Panc1 (cell line): ENCODE measurements around the gene DRGX. TPM values are rescaled to one million over a fixed set of nuclear protein-coding genes. Genes with fewer than 3 reads are reported as not detected.
A peak's percentile ranks its signal among the peaks of the same experiment; 100 is the strongest.

Source experiments
- ATAC-seq: fragments of 200-7000 bp; cut with Tn5 transposase; 2 replicates; pipeline ENCODE4 v1.9.1; 2020; ENCODE audit warnings: mild to moderate bottlenecking, moderate library complexity
- BruUV-seq: library from RNA; stranded (reverse); fragments of 400-500 nt; replicated peaks from 2 replicates; lab custom pipeline; 2021; lab: Mats Ljungman, UMichigan
- CTCF ChIA-PET: fragments of 300-600 bp; sonication (Branson Sonifier 250); formaldehyde crosslinking; loops from one replicate; lab custom pipeline; 2022; ENCODE audit warnings: antibody characterized with exemption; lab: Charles Lee
- POLR2A ChIA-PET: fragments of 300-600 bp; sonication (Branson Sonifier 250); formaldehyde crosslinking; loops from one replicate; lab custom pipeline; 2022; ENCODE audit warnings: antibody characterized with exemption; lab: Charles Lee
- DNase-seq: peaks from one replicate; pipeline ENCODE4 v3.0.0-alpha.2; 2010; ENCODE audit warnings: low read depth, low spot score
- H3K27ac ChIP-seq: 2 replicates; pipeline ENCODE4 v1.5.1; 2011; ENCODE audit warnings: mild to moderate bottlenecking, low read length, inconsistent platforms
- H3K27me3 ChIP-seq: fragments of 200-500 bp; sonication (Bioruptor generic); 2 replicates; pipeline ENCODE4 v1.6.0; 2014; ENCODE audit warnings: low read length, inconsistent platforms; ENCODE audit not compliant: control insufficient read depth, insufficient read depth
- H3K36me3 ChIP-seq: fragments of 200-500 bp; sonication (Bioruptor generic); 2 replicates; pipeline ENCODE4 v1.5.1; 2014; ENCODE audit warnings: inconsistent platforms, mild to moderate bottlenecking, low read length, moderate library complexity; ENCODE audit not compliant: control insufficient read depth, insufficient read depth
- H3K4me1 ChIP-seq: 2 replicates; pipeline ENCODE4 v1.5.1; 2011; ENCODE audit warnings: inconsistent platforms, mild to moderate bottlenecking, low read length, moderate library complexity; ENCODE audit not compliant: control insufficient read depth, insufficient read depth
- H3K4me3 ChIP-seq, 2 experiments: 2 replicates each; pipeline ENCODE4 v1.5.1; 2011 to 2012; ENCODE audit warnings: low read depth in 2 of 2, low read length in 2 of 2, mild to moderate bottlenecking in 2 of 2, inconsistent platforms in 1 of 2, moderate library complexity in 1 of 2
- H3K9me3 ChIP-seq: fragments of 200-500 bp; sonication (Bioruptor generic); 2 replicates; pipeline ENCODE4 v1.5.1; 2014; ENCODE audit warnings: low read depth, mild to moderate bottlenecking, inconsistent platforms, low read length, moderate library complexity; ENCODE audit not compliant: control insufficient read depth, insufficient read depth
- CTCF ChIP-seq: fragments of 450-650 bp; IDR thresholded peaks from 2 replicates; pipeline ENCODE4 v1.5.1; 2017; ENCODE audit warnings: mild to moderate bottlenecking
- POLR2AphosphoS5 ChIP-seq: IDR thresholded peaks from 2 replicates; pipeline ENCODE4 v1.6.1; 2012; ENCODE audit warnings: mild to moderate bottlenecking, low read depth, low read length, moderate library complexity
- REST ChIP-seq, 2 experiments: IDR thresholded peaks; 2 replicates each; pipeline ENCODE4 v1.6.1; 2011 to 2012; ENCODE audit warnings: low read depth in 2 of 2, control low read depth in 1 of 2, low read length in 1 of 2, mild to moderate bottlenecking in 1 of 2, moderate library complexity in 1 of 2; ENCODE audit not compliant: insufficient read depth in 1 of 2
- SIN3A ChIP-seq: IDR thresholded peaks from 2 replicates; pipeline ENCODE4 v1.6.1; 2012; ENCODE audit warnings: low read depth, mild to moderate bottlenecking, low read length, moderate library complexity, borderline replicate concordance; ENCODE audit not compliant: insufficient read depth
- TCF7L2 ChIP-seq: IDR thresholded peaks from 2 replicates; pipeline ENCODE4 v1.6.1; 2011; ENCODE audit warnings: mild to moderate bottlenecking, low read depth, low read length, inconsistent platforms
- in situ Hi-C: cut with HindIII; loops from 2 replicates; pipeline ENCODE4 v1.10.0; 2016; ENCODE audit warnings: low sequenced_read_pairs, low pct_unique_long_range_greater_than_20kb
- intact Hi-C: fragments of 100-400 bp; cut with micrococcal nuclease; formaldehyde crosslinking; loops from one replicate; pipeline ENCODE4 v1.10.0; 2022; ENCODE audit not compliant: unreplicated experiment
- total RNA-seq: library from RNA; stranded (reverse); gene quantifications from one replicate; pipeline ENCODE4 v1.2.1, GENCODE V29; 2021; ENCODE audit not compliant: unreplicated experiment

The DRGX gene
- total RNA-seq, 1 experiment from 2014 or later, result 0.15 TPM

- H3K9me3 ChIP-seq, result no peaks in the 10 kb centered on the region
- no peak overlapping the region for H3K4me3 ChIP-seq
- TF ChIP-seq REST (IDR thresholded peaks at IDR 0.05; ENCODE audit: insufficient read depth in 1 of 2, low read depth in 2 of 2, low read length in 1 of 2) (no peak), POLR2AphosphoS5 (no peak), TCF7L2 (no peak), SIN3A (no peak), CTCF (no peak)
- H3K36me3 ChIP-seq, result no peaks in the 10 kb centered on the region
- ChIA-PET CTCF (no interaction called here), POLR2A (no interaction called here)
- ATAC-seq (no peak), DNase-seq (no peak)
- intact Hi-C loops (no loop called here), in situ Hi-C loops (no loop called here)
- no peaks in the 10 kb centered on the region for H3K4me1 ChIP-seq
- no peaks in the 10 kb centered on the region for H3K27me3 ChIP-seq
- no TSS peak for BruUV-seq
- H3K27ac ChIP-seq, result no peak overlapping the region
Measured at GRCh38 chr10:49361178-49361554, 34.7 kb downstream of the DRGX start.

- no TSS peak for BruUV-seq
- H3K27ac ChIP-seq, result no peak overlapping the region
- H3K4me3 ChIP-seq, result no peak overlapping the region
- ChIA-PET POLR2A (no interaction called here), CTCF (no interaction called here)
- no peaks in the 10 kb centered on the region for H3K9me3 ChIP-seq
- intact Hi-C loops (no loop called here), in situ Hi-C loops (no loop called here)
- TF ChIP-seq REST (IDR thresholded peaks at IDR 0.05; ENCODE audit: insufficient read depth in 1 of 2, low read depth in 2 of 2, low read length in 1 of 2) (no peak), TCF7L2 (no peak), POLR2AphosphoS5 (no peak), CTCF (no peak), SIN3A (no peak)
- no peaks in the 10 kb centered on the region for H3K36me3 ChIP-seq
- no peak for DNase-seq
- peak; percentile 46; the same call in 1 of the 2 replicates for ATAC-seq
- H3K27me3 ChIP-seq, result no peaks in the 10 kb centered on the region
- no peaks in the 10 kb centered on the region for H3K4me1 ChIP-seq
Measured at GRCh38 chr10:49360271-49361177, 35.4 kb downstream of the DRGX start.
